ENCODE data around the gene ADGRL1.

- TF ChIP-seq POLR2A (IDR thresholded peaks at IDR 0.05) (no peak), CTCF (IDR thresholded peaks at IDR 0.05 in 8 of 11, conservative IDR thresholded peaks at IDR 0.05 in 3 of 11) (no peak)
These were observed 91.5 kb downstream of the ADGRL1 start for GRCh38 chr19:14114439-14114838.

All from spleen (tissue), 7 donors.